ENCODE data around the gene EFCAB11.

DNA sequence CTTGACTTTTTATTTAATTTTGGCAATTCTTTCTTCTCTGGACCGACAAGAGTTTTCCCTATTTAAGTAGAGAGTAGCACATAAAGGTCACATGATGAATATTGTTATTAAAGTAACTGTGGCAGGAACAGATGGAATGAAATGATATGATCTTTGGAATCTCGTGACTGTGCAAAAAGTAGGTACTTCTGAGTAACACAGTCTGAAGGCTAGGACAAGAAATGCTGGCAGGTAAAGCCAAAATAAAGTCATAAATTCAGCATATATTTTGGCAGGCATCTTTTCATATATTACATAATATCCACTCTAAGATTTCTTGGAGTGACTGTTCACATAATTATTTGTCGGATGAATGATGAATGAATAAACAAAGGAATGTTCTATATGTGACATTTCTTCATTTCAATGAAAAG lies 121.4 kb downstream of the EFCAB11 start:
- TF ChIP-seq, protein P1, sequence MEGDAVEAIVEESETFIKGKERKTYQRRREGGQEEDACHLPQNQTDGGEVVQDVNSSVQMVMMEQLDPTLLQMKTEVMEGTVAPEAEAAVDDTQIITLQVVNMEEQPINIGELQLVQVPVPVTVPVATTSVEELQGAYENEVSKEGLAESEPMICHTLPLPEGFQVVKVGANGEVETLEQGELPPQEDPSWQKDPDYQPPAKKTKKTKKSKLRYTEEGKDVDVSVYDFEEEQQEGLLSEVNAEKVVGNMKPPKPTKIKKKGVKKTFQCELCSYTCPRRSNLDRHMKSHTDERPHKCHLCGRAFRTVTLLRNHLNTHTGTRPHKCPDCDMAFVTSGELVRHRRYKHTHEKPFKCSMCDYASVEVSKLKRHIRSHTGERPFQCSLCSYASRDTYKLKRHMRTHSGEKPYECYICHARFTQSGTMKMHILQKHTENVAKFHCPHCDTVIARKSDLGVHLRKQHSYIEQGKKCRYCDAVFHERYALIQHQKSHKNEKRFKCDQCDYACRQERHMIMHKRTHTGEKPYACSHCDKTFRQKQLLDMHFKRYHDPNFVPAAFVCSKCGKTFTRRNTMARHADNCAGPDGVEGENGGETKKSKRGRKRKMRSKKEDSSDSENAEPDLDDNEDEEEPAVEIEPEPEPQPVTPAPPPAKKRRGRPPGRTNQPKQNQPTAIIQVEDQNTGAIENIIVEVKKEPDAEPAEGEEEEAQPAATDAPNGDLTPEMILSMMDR (IDR thresholded peaks at IDR 0.05): no peak
- TF ChIP-seq POLR2A (IDR thresholded peaks at IDR 0.05) (no peak), EP300 (IDR thresholded peaks at IDR 0.05) (no peak)

Data from ovary (tissue), 3 donors.